ENCODE results near the gene TMOD1. TPM values are rescaled to one million over a fixed set of nuclear protein-coding genes. Genes with fewer than 3 reads are reported as not detected.
"Not testable (repeated sequence)": the region's sequence is repeated elsewhere in the genome, so short reads cannot be mapped to it uniquely, and the experiment has no call there.

Gene TMOD1
- total RNA-seq, 1 experiment from 2014 or later, result 0.58 TPM

GRCh38 chr9:97591535-97591934, 90.1 kb downstream of the TMOD1 start:
- DNase-seq (ENCODE audit: low read depth), result no peak

DNA sequence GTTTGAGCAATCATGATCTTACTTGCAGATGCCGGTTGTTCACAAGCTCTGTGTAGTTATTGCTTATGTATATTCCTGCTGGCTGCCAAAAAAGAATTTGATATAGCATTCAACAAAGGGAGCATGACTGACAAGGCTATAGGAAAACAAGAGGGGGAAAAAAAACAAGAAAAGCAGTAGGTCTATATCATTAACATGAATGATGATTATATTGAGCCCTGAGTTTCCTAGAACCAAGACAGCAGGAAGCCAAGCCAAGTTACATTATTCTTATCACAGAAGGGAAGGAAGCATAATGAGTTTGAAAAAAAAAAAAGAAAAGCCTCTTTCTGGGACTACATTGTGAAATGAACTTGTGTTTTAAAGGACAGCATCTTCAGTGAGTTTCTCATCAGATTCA, 90.7 kb downstream of the TMOD1 start:
- DNase-seq (ENCODE audit: low read depth), result no peak

- DNase-seq (ENCODE audit: low read depth), result no peak
These were observed 92.5 kb downstream of the TMOD1 start for GRCh38 chr9:97593960-97594359.

DNA sequence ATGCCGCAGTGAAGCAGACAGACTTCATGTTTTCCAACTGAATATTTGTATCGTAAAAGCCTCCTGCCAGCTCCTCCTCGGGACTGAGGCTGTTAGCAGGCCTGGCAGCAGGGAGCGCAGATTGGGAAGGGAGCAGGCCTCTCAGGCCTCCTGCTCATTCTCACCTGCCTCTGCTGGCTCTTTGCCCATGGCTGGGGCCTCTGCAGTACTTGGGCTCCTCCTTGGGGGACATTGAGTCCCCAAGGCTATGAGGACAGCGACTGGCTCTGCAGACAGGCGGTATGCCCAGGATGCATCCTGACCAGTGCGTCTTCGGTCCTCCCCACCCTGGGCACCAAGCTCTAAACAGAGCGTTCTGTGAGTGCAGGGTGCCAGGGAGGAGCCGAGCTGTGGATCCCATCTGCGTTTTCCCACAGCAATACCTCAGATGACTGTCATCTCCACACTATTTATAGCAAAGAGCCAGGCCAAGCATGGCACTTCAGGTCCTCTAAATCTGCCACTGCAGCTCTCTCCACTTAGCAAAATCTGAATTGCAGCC, 93.0 kb downstream of the TMOD1 start:
- no peak for DNase-seq (ENCODE audit: low read depth)

GRCh38 chr9:97596906-97597305, 95.4 kb downstream of the TMOD1 start:
- no peak for DNase-seq (ENCODE audit: low read depth)

- peak; percentile 69 for DNase-seq (ENCODE audit: low read depth)
These were observed 97.2 kb downstream of the TMOD1 start for GRCh38 chr9:97598461-97599288.

DNA sequence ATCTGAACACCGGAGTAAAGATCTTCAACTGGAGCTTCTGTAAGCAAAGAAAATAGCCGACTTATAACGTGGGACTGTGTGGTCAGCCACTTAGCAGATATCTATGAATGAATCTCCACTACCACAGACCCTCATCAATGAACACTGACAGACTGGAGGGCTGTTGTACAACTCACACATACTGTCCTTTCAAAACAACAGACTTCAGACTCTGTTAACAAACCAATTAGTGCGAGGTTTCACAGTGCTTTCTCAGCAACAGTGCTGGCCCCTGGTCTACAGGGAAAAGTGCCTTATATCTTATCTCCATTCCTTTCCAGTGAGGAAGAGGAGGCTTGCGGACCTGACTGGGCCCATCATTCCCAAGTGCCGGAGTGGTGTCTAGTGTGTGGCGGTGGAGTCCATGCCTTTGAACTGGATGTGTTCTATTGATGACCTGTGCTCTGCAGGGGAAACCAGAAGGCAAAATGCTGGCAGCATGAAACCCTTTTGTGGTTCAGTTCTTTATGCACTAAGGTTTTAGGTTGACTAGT, 97.9 kb downstream of the TMOD1 start:
- no peak for DNase-seq (ENCODE audit: low read depth)

DNA sequence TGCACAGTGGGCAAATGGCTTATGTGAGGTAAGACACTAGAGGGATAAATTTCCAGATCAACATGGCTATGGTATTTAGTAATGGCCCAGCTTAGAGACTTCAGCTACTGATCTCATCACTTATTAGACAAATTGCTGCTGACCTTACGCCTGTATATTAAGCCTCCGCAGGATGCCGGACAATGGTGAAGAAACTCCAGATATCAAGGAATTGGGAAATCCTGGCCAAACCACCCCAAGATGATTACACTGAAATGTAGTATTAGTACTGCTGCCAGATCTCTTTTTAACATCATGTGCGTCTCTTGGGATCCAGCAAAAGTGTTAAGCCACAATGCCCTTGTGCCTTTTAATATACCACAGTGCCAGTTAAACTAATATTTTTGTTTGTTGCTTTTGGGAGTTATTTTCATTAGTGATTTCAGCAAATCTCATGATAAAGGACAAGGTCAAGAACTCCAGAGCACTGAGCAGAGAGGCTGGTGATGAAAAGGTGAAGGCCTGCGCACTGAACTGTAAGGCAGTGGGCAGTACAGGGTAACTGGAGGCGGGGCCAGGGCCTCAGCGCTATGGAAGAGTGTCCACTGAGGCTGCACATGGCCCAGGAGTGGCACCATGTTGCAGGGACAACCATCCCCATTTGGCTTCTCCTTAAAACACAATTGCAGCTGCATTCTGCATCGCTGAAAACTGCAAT, 99.2 kb downstream of the TMOD1 start:
- DNase-seq (ENCODE audit: low read depth), result no peak

DNA sequence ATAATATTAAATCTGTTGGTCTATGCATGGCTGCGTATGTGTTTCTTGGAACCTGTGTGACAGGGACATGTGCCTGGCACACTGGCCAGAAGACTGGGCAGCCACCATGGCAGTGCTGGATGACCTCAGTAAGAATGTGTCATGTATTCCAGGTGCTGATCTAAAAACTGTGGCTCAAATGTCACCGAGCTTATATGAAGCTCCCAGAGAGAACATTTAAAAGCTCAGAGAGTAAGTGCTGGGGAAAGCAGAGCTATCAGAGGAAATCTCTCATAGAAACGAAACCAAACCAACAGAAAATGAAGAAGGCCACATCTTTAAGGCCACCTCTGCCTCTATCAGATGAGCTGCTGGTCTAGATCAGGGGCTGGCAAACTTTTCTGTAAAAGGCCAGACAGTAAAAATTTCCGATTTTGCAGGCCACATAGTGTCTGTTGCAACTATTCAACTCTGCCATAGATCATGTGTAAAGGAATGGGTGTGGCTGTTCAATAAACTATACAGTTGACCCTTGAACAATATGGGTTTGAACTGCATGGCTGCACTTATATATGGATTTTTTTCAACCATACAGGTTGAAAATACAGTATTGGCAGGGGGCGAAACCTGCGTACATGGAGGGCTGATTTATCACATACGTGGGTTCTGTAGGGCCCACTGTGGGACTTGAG, 99.9 kb downstream of the TMOD1 start:
- no peak for DNase-seq (ENCODE audit: low read depth)

DNA sequence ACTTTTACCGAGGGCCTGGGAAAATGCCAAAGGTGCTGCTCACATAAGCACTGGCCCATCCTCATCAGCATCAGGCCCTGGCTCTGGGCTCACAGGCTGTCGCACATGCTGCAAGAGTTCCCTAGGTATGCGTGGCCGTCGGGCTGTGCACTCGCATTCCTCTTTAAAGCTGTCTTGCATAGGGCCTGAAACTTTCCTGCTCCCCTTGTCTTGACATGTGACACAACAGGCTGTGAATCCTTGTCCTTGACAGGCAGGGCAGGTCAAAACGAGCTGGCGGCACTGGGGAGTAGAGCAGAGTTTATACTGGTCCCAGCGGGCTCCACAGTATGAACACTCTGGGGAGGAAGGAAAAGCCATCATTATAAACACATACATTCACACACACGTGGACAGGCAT, 101.0 kb downstream of the TMOD1 start:
- no peak for DNase-seq (ENCODE audit: low read depth)

GRCh38 chr9:97604901-97605645, 103.6 kb downstream of the TMOD1 start:
- DNase-seq (ENCODE audit: low read depth), result no peak

DNA sequence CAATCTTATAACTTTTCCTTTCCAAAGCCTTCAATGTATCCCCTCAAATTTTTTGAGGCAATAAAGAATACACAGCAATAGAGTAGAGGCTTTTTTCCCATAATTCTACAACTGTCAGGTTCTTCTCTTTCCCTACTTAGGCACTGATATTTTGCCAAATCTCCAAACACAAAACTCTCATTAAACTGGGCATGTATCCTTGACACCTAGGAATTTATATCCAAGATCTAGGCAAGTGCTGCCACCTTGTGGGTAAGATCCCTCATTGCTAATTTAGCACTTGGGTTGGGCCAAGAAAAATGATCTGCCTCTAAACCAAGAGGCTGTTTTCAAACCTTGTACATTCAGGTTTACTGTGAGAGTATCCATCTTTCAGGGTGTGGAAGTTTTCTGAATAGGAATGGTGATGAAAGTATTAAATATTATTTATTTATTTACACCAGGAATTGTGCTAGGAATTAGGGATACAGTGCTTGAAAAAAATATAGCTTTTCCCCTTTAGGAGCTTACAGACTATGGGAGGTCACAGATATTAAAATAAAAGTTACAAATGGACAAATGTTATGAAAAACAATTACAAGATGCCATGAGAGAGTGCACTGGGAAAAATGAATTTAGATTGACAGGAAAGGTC, 114.1 kb downstream of the TMOD1 start:
- DNase-seq (ENCODE audit: low read depth), result peak; percentile 44

GRCh38 chr9:97617939-97618416, 116.5 kb downstream of the TMOD1 start:
- no peak for DNase-seq (ENCODE audit: low read depth)

DNA sequence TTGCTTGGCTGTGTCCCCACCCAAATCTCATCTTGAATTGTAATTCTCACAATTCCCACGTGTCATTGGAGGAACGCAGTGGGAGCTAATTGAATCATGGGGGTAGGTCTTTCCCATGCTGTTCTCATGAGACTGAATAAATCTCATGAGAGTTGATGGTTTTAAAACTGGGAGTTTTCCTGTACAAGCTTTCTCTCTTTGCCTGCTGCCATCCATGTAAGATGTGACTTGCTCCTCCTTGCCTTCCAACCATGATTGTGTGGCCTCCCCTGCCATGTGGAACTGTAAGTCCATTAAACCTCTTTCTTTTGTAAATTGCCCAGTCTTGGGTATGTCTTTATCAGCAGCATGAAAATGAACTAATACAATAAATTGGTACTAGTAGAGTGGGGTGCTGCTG, 118.6 kb downstream of the TMOD1 start:
- DNase-seq (ENCODE audit: low read depth), result not testable (repeated sequence)

DNA sequence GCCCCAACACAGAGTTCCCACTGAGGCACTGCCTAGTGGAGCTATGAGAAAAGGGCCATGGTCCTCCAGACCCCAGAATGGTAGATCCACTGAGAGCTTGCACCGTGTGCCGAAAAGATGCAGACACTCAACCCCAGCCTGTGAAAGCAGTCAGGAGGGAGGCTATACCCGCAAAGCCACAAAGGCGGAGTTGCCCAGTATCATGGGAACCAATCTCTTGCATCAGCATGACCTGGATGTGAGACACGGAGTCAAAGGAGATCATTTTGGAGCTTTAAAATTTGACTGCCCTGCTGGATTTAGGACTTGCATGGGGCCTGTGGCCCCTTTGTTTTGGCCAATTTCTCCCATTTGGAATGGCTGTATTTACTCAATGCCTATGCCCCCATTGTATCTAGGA, 121.0 kb downstream of the TMOD1 start:
- not testable (repeated sequence) for DNase-seq (ENCODE audit: low read depth)

- DNase-seq (ENCODE audit: low read depth), result no peak
These were observed 122.5 kb downstream of the TMOD1 start for GRCh38 chr9:97623946-97624345.

- no peak for DNase-seq (ENCODE audit: low read depth)
These were observed 124.2 kb downstream of the TMOD1 start for GRCh38 chr9:97625620-97626019.

- no peak for DNase-seq (ENCODE audit: low read depth)
These were observed 126.2 kb downstream of the TMOD1 start for GRCh38 chr9:97627624-97628023.

- DNase-seq (ENCODE audit: low read depth), result no peak
These were observed 127.2 kb downstream of the TMOD1 start for GRCh38 chr9:97628668-97629067.

DNA sequence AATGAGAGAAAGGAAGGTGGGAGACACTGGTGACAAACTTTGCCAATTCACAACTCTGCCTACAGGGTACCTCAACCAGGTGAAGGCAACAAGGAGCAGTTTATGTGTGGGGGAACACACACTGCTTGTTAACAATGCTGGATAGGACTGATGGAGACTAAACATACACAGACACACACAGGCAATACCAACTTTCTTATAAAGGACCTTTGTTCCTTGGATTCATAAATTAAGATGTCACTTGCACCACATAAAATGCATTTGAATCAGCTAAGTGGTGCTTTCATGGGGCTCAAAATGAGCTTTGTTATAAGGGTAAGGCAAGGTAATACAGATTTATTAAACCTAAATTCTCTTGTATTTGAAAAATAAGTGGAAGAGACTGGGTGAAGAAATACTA, 127.7 kb downstream of the TMOD1 start:
- no peak for DNase-seq (ENCODE audit: low read depth)

All from HT1080 (cell line).